Raji (cell line): ENCODE data around the gene CLEC2B.

Experiments used
- POLR2A ChIP-seq: IDR thresholded peaks from 2 replicates; pipeline ENCODE4 v1.6.1; 2011; ENCODE audit warnings: low read depth, low read length, control low read depth; ENCODE audit not compliant: insufficient read depth

CLEC2B gene

DNA sequence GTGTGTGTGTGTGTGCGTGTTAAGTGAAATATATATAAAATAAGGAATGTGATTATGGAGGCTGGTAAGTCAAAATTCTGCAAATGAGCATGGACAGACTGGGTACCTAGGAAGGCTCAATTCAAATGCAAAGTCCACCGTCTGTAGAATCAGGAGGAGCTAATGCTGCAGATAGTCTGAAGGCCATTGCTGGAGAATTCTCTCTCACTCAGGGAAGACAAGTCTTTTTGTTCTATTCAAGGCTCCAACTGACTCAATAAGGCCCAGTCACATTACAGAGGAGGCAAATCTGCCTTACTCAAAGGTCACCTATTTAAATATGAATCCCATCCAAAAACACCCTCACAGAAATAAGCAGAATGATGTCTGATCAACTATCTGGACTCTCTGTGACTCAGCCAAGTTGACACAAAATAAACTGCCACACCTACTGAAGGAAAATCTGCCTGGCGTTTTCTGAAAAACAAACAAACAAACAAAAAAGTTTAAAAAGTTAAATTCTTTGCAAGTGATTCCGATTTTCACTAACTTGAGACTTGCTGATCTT is 11.5 kb upstream of the CLEC2B start:
- no peak for TF ChIP-seq POLR2A

DNA sequence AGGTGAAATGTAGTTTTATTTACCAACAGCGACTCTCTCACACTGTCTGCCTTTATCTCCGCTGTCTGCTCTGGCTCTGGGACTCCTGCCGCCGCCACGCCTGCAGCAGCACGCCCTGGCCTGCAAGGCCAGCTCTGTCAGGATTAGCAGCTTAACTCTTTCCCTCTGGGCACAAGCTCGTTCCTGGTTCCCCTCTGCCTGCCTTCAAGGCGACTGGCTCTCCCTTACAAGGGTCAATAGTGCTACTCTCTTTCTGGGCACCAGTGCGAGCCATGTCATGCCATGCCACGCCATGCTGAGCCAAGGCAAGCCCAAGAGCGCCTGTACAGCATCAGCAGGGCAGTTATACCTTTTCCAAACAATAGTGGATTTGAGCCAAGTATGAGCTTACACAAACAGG is 3.6 kb upstream of the CLEC2B start:
- no peak for TF ChIP-seq POLR2A

DNA sequence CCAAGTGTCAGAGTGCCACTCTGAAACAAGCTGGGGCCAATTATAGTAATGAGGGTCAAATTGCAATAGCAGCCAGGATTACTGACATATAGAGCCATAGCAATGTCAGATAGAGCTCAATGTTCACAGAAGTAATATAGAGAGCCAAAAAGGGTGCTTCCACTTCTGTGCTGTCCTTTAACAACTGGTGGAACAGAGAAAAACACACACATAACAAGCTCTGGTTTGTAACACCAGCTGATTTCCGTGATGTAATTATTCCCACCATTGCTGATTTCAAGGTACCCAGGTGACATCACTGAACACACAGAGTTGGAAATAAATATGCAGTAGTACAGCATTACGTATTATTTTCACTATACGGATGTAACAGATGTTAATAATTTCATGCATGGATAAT is 3.0 kb upstream of the CLEC2B start:
- no peak for TF ChIP-seq POLR2A

DNA sequence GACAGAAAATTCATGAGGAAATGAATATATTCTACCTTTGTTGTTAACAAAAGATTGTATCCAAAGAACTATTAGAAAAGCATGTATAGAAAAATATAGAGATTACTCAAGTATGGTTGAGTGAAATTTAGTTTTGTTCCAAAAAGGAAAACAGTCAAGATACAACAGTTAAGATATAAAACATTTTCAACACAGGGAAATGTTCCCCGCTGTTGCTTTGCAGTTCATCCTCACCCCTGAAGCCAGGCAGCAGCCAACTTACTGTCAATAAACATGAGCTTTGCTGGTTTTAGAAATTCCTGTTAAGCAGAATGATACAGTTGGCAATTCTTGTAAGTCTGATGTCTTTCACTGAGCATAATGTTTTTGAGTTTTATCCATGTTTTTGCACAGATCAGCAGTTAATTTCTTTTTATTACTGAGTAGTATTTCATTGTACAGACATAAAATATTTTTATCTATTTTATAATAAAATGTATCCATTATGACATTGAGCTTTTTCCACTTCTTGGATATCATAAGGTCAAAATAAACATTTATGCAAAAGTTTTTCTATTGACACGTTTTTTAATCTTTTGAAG is 1.2 kb upstream of the CLEC2B start:
- no peak for TF ChIP-seq POLR2A

DNA sequence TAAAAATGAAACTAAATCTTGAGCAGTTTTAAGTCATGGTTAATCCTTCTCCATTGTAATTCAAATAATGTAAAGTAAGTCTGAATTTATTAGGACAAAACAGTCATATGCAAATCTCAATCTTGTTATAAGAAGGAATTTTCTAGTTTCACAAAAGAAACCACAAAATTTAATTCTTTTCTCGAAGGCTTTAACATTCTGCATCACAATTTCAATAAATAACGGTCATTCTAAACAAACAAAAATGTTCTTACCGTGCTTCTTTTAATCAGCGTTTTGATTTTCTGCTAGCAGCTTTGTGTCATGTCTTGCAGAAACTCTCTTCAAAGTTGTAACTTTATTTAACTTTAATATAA is 225 bp downstream of the CLEC2B start:
- TF ChIP-seq POLR2A = no peak

DNA sequence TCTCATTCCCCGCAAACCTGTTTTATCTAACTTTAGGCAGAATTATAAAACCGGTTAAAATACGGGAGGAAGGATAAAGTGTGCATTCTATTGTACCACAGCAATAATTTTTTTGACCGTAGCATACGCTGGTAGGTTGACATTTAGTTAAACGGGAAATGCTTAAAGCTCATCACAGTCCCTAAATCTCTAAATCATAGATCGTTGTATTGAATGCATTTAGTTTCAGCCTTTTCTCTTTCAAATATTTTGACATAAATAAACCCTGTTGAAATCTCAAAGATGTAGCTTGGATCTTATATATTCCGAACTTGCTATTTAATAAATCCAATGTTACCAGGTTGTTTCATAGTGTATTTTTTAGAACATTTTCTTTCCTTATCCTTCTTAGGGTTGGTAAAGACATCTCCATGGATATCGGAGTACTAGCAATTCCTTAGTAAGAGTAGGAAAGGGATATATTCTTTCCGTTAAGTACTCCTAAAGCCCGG is 798 bp downstream of the CLEC2B start:
- TF ChIP-seq POLR2A = no peak

DNA sequence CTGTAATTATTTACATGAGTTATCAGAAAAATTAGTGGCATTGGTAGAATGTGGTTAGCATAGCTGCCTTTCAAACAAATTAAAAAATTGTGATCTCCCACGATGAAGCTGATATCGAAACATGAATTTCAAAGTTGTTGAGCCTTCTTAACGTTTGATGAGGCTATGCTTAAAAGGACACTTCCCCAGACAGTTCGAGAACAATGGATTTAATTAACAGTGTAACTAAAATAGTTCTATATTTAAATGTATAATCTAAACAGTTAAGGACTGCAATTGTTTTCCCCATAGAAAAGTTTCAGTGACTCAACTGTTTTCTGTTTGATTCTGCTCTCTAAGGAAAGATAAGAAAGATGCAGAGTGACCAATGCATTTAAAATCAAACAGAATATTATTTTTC is 1.6 kb downstream of the CLEC2B start:
- no peak for TF ChIP-seq POLR2A

DNA sequence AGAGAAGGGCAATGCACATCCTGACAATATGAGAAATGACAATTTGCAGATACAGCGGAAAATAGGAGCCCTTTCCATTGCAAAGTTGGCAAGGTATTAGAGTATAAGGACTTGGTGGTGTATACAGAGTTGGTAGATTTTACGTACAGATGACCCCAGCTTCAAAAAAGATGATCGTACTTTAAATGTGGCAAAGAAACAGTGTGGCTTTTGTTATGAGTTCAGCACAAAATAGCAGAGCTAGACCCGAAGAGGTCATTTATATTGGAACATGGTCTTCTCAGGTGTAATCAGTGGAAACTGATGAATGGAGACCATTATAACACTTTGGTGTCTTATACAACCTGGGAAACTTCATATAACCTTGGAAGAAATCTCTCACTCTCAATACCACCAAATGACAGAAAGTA is 2.3 kb downstream of the CLEC2B start:
- TF ChIP-seq POLR2A = no peak

DNA sequence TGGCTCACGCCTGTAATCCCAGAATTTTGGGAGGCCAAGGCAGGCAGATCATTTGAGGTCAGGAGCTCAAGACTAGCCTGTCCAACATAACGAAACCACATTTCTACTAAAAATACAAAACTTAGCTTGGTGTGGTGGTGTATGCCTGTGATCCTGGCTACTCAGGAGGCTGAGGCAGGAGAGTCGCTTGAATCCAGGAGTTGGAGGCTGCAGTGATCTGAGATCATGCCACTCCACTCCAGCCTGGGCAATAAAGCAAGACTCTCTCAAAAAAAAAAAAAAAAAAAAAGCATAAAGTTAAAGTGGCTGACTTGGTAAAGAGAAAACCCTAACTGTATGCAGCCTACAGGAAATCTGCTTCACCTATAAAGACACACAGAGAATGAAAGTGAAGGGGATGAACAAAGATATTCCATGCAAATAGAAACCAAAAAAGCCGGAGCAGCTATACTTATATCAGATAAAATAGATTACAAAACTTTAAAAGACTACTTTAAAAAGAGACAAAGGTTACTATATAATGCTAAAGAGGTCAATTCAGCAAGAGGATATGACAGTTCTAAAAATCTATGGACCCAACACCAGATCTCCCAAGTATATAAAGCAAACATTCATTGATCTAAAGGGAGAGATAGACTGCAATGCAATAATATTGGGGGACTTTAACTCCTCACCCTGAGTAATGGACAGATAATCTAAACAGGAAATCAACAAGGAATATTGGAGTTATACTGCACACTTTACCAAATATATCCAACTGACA is 4.1 kb downstream of the CLEC2B start:
- no peak for TF ChIP-seq POLR2A

DNA sequence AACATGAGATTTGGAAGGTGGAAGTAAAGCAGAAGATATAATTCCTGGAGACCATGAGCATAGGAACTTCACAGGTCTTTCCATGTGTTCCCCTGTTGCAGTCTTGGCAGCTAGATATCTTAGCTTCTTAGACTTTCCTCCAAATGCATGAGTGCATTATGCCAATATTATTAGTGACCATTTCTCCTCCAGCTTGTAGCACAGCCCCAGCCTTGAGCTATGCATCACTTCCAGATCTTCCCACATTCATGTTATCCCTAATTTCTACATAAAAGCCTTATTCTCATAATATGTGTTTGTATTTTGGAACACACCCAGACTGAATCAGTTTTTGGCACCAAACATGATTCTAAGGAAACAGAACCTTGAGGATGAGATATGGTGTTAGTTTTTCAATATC is 11.0 kb downstream of the CLEC2B start:
- TF ChIP-seq POLR2A = no peak

DNA sequence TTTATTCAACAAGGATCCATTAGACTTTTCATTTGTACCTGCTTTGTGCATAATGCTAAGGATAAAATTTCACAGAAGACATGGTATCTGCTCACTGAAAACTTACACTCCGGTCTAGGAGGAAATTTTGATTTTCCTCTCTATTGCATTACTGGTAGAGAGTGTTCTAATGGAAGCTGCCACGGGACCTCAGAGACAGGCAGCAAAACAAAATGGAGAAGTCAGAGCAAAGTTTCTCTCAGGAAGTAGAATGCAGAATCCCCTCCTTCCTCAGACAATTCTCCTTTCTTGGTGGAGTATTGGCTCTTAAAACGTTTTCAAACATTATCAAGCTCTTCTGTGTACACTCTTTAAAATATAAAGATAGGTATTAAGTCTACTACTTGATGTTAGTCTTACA is 12.3 kb downstream of the CLEC2B start:
- no peak for TF ChIP-seq POLR2A

DNA sequence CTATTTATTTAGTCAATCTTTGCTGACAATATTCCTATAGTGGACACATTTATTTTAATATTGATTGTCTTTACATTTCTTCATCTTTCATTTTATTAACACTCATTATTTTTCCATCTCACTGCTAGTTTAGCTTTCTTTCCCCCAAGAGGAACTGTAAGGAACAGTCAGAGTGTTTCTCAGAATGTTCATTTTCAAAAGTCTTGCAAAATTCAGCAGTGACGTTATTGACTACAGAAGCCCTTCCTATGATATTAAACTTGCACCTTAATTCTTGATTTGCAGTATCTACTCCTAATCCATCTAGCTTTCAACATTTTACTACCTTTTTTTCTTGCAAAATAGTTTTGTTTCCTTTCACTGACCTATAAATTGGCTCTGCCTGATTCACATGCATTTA is 13.0 kb downstream of the CLEC2B start:
- TF ChIP-seq POLR2A = no peak

DNA sequence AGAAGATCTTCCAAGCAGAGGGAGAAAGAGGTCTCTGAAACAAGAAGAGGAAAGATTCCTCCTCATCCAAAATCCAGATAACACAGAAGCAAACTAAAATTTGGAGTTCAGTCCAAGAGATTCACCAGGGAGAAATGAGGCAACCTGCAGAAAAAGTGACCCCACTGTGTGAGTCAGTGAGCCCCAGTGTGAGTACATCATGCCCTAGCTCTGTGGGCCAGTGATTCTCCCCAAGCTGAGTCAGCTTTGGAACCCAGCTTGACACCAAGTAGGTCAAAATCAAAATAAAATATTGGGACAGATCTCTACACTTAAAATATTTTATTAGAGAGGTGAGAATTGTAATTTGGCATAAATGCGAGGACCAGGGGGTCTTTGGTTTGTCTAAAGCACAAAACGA is 17.2 kb downstream of the CLEC2B start:
- no peak for TF ChIP-seq POLR2A

DNA sequence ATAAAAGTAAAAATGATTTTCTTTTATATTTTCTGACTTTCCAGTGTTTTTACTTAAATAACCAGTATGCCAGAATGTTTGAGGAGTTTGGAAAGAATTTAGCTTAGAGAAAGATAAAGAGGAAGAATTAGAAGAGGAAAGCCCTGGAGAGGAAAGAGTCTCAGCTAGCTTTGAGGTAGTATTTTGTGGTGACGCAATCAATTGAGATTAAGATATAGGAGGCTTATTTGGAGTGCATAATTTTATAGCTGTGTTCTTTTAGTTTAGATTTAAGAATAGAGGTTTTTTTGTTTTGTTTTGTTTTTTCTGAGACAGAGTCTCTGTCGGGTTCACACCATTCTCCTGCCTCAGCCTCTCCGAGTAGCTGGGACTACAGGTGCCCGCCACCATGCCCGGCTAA is 18.1 kb downstream of the CLEC2B start:
- no peak for TF ChIP-seq POLR2A

DNA sequence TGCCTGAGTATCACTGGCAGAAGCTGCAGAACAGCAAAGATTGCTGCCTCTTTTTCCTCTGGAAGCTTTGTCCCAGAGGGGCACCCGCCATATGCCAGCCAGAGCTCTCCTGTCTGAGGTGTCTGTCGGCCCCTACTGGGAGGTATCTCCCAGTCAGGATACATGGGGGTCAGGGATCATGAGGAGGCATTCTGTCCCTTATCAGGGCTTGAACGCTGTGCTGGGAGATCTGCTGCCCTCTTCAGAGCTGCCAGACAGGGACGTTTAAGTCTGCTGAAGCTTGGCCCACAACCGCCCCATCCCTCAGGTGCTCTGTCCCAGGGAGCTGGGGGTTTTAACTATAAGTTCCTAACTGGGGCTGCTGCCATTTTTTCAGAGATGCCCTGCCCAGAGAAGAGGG is 20.3 kb downstream of the CLEC2B start:
- TF ChIP-seq POLR2A = no peak

DNA sequence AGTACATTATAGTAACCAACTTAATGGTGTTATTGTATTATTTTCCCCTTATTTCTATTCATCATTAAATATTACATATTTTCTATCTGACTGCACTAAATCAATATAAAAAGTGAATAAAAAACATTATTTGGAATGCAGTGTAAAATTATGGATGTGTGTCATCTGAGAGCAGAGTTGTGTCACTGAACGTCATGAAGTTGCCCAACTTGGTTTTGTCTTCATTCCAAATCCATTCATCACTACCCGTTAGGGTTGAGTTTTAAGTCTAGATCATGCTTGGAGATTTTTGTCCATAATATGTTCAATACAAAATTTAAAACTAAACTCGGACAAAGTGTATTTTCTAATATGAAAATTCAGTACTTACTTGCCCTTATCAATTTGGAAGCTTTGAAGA is 25.7 kb downstream of the CLEC2B start:
- TF ChIP-seq POLR2A = no peak

DNA sequence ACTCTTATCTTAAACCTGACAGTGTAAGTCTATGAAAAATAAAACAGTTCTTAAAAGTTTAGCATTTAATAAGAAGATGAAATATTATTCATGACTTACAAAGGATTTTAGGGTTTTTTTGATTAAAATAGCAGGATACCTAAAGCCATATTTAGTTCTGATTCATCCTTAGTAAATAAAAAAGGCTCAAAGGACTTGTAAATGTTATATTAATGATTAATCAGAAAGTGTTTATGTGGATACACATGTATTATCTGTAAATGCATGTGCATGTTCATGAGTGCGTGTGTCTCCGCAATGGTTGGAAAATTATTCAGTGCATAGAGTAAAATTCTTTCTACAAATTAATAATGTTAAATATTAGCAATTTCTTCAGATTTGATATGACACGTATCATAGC is 37.4 kb downstream of the CLEC2B start:
- no peak for TF ChIP-seq POLR2A

DNA sequence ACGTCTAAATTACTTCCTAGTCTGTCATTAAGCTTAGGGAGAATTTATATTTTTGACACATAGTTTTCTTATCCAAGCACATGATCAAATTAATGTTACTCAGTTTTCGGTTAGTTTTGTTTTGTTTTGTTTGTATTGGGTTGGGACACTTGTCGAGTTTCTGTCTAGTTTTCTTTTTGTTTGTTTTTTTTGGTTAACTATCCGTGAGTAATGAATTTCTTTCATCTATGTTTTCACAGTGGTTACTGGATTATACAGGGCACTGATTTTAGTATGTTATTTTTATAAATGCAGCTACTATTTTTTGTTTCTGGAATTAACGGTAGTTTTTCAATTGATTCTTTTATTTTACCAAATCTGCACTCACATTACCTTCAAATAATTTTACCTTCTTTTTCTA is 39.2 kb downstream of the CLEC2B start:
- no peak for TF ChIP-seq POLR2A

DNA sequence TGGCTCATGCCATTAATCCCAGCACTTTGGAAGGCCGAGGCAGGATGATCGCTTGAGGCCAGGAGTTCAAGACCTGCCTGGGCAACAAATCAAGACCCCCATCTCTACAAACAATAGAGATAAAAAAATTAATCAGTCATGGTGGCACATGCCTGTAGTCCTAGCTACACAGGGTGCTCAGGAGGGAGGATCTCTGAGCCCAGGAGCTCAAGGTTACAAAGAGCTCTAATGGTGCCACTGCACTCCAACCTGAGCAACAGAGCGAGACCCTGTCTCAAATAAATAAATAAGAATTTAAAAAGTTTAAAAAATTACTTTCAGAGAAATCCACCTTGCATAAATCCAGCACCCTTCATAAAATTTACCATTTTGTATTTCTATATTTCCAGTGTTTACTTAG is 39.7 kb downstream of the CLEC2B start:
- no peak for TF ChIP-seq POLR2A
